SW480 (cell line): Measurements from ENCODE around the gene ZFAND3.
A peak's percentile ranks its signal among the peaks of the same experiment; 100 is the strongest.

Experiments used
- DNase-seq: peaks from one replicate; pipeline ENCODE4 v3.0.0-alpha.2; 2016; ENCODE audit warnings: low spot score

Gene ZFAND3, protein sequence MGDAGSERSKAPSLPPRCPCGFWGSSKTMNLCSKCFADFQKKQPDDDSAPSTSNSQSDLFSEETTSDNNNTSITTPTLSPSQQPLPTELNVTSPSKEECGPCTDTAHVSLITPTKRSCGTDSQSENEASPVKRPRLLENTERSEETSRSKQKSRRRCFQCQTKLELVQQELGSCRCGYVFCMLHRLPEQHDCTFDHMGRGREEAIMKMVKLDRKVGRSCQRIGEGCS

DNA sequence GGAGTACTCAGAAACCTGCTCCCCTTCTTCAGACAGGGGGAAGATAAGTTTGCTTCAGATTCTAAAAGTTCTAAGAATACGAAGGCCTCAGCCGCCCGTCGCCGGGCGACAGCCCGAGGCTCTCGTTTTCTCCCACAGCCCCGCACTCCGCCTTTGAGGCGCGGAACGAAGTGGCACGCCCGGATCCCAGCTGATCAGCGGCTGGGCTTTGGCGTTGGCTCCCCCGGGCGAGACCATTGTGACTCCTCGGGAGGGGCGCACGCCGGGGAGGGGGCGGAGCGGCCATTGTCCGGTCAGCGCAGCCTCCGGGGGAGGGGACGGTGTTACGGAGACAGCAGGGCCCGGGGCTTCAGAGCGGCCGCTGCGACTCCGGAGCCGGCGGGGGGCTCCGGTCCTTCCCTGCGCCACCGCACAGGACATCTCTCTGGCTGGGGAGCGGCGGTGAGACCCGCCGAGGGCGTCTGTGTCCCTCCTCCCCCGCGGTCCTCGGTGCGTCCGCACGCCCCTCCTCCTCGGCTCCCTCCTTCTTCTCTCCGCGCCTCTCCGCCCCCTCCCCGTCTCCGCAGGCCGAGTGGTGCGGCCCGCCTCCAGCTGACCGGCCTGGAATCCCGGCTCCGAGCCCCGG, at the start of gene ZFAND3:
TSS of gene ZFAND3 (plus strand) at position 551 of the 625 bp plus-strand sequence. CDS start 219 bp downstream, outside the sequence.
- peak; percentile 89 for DNase-seq

DNA sequence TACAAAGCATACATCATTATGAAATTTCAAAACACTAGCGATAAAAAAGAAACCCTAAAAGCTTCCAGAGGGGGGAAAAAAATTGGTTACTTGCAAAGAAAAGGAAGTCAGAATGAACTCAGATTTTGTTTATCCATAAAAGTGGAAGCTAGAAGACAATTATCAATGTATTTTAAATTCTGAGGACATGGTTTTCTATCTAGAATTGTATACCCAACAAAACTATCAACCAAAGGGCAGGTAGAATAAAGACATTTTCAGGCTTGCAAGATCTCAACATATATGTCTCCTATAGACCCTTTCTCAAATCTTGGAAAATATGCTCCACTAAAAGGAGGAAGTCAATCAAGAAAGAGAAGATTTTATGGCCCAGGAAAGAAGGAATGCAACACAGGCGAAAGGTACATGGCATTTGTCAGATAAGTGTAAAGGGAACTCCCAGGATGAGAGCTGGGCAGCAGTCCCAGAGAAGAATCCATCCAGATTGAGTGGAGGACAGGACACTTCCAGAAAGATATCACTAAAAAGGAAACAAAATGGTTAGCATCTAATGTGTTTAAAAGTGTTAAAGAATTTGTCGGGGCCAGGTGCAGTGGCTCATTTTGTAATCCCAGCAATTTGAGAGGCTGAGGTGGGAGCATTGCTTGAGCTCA, 45.4 kb upstream of the ZFAND3 start:
- DNase-seq = no peak

DNA sequence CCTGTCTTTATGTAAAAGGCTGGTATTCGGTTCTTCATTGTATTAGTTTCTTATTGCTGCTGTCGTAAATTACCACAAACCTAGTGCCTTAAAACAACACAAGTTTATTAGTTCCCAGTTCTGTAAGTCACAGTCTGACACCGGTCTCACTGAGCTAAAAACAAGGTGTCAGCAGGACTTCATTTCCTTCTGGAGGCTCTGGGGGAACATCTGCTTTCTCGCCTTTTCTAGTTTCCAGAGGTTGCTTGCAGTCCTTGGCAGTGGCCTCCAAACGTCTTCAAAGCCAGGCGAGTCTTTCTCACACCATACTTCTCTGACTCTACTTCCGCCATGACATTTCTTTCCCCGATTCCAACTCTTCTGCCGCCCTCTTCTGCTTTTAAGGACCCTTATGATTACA, 43.0 kb upstream of the ZFAND3 start:
- no peak for DNase-seq

DNA sequence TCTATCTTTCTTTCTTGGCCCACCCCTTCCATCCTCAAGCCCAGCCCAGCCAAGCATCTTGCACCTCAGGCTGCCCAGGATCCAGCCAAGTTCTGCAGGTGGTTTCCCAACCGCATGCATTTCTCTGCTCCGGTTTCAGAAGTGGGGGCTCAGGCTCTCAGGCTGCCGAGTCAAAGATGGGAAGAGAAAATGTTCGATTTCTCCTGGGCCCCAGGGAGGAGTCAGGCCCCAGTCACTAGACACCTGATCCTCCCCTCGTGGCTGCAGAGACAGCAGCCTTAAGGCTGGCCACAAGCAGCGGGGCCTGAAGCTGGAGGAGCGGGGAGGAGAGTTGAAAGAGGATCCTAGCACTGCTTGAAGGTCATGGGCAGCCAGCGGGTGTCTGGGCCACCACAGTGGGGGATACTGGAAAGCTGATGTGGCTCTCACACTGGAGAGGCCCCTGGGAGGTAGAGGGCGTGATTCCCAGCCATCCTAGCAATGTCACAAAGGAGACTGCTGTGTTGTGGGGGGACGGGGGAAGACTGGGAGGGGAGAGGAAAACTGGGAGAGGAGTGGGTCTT, 42.2 kb upstream of the ZFAND3 start:
- DNase-seq = no peak

DNA sequence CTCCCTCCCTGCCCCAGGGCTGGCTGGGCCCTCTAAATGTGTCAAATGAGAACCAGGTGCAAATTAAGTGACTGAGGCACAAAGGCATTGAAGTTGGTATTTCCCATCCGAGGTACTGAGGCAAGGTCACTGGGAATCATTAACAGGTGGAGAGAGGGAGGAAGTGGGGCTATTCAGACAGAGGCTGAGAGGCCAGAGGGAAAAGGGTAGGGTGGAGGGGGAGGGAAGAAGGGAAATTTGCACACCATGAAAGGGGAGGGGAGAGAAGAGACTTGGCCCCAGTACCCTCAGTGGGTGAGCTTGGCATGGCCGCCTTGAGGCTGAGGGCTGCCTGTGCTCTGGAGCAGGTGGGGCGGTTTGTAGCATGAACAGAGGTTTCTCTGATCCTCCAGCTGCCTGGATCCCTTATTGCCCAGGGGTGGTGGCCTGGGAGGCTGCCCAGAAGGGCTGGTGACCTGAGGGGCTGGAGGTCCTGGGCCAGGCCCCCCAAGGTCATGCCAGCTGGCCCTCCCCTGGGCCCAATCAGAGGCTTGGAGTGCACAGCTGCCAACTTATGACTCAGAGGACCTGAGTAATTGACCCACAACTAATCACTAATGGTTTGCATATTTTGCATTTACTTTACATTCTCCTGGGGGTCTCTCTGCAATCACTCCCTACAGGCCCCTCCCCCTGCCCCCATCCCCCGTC, 40.3 kb upstream of the ZFAND3 start:
- no peak for DNase-seq

DNA sequence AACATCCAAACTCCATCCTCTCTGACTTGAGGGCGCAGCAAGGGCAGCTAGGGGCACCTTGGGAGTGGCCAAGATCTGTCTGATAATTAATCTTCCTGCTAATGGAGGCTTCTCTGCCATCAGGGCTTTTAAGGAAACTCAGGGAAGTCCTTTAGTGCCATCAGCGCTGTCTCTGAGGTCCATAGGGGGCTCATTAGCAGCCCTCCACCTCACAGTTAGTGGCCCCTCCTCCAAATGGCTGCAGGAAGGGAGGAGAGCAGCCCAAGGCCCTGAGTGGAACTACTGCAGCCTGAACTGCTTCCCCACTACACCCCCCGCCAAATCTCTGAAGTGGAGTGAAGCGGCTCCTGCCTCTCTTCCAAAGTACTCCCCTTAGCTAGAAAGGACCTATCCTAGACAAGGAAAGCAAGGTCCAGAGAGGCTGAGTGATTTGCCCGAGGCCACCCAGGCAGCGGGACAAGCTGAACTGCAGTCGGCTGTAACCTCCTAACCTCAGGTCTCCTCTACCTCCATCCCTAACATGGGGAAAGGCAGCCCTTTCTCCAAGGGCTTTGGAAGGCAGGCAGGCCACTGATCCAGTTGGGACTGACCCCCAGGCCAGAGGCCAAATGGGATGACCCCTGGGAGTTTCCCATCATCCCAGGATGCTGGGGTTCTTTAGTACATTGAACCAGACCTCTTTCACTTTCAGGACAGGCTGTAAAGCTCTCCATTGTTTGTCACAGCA, 39.5 kb upstream of the ZFAND3 start:
- no peak for DNase-seq

DNA sequence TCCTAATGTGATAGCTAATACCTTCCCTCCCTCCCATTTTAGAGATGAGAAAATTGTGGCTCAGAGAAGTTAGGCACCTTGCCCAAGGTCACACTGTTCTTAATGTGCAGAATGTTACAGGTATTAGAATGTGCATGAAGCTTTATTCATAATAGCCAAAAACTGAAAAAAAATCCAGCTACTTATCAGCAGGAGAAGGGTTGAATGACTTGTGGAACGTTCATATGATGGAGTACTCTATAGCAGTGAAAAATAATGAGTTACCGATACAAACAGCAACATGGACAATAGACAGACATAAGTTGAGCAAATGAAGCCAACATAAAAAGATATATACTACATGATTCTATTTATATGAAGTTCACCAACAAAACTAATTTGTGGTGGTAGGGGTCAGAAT, 37.7 kb upstream of the ZFAND3 start:
- DNase-seq = no peak

DNA sequence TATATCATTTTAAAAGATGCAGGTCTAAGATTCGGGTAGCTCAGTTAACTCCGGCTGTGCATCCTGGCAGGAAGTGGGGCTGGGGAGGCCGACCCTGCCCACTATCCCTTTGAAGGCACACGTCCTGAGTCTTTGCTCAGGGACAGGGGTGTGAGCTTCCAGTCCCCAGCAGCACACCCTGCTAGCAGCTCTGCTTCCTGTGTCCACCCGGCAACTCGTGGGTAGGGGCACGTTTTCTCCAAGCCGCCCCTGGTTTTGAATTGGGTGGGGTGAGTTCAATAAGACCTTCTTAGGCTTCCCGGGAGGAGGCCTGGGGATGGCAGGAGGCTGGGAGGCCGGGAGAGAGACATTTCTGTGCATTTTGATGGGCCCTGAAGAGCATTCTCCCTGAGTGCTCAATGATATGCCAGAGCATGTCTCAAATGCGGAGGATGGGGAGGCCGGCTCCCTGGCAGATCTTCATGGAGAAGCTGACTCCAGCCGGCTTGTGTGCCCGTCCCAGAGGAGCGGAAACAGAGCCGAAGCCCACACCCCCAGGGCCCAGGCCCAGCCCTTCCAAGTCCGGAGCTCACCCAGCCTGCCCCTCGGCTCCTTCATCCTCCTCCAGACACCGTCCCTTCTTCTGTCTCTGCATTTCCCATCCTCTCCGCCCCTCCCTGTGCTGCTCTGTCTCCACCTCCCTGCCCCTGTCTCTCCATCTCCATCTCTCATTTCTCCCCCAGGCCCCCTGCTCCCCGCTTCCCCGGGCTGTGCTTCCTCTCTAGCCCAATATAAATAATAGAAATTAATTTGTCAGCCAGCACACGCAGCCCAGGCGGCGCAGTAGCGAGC, 36.3 kb upstream of the ZFAND3 start:
- DNase-seq = no peak

DNA sequence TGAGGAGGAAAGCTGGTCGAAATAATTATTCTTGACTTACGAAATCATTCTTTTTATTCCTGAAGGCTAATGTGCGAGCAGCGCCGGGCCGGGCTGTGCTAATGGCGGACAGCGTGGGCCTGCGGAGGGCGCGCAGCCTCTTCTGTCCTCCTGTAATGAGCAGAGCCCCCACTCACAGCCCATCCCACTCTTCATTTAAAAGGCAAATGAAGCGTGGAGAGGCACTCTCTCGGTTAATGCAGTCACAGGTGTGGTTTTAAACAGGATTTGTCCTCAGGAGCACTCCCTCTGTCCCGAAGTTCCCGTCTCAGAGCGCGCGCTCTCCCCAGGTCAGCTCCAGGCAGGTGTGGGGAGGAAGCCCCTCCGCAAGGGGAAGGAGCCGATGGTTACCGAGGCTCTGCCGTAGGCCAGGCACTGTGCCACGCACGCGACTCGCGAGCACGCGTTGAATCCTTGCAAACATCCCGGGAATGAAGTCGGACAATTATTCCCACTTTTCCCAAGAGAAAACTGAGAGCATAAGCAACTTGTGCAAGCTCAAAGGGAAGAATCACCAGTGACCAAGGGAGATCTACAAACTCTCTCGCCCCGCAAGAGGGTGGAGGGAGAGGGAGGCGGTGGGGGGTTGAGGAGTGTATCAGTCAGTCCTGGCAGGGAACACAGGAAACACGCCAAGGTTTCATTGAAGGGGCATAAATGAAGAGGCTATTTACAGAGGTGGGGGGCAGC, 35.5 kb upstream of the ZFAND3 start:
- DNase-seq = no peak

DNA sequence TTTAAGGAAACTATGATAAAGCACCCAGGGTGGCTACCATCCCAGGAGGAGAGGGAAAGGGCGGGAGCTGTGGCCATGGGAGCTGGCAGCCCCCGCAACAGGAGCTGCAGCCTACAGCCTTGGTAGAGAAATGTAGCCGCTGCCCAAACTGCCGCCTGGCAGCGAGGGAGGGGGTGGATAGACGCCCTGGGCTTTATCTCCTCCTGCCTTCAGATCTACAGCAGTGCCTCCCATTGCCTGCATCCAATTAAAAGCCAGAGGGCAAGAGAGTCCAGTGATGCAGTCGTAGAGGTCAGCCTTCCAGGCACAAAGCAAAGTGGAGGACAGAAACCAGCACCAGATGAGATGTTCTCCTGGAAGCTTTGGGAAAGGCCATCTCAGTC, 35.0 kb upstream of the ZFAND3 start:
- no peak for DNase-seq

DNA sequence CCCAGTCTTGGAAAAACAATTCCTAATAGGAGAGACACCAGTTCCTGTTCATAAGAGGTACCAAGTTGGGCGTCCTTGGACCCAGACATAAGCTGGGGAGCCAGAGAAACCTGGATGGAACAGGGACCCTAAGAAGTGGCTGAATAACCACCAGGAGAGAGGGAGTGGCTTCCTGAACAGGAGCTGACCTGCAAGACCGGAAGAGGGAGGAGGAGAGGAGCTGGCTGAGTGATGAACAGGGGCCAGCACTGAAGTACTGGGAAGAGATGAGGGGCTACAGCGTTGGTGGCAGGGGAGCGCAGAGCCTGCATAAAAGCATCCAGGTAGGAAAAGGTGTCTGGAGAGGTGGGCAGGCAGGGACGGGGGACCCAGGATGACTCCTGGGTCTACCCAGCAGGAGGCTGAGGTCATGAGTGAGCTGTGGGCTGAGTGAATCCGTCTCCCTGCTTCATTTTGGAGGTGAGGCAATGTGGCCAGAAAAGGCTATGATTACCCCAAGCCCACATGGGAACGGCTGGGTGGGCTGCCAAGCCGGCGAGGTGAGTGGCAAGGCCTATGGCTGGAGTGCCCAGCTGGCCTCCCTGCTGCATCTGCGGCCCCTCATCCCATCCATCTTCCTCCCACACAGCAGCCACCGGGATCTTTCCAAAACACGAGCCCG, 34.4 kb upstream of the ZFAND3 start:
- no peak for DNase-seq

DNA sequence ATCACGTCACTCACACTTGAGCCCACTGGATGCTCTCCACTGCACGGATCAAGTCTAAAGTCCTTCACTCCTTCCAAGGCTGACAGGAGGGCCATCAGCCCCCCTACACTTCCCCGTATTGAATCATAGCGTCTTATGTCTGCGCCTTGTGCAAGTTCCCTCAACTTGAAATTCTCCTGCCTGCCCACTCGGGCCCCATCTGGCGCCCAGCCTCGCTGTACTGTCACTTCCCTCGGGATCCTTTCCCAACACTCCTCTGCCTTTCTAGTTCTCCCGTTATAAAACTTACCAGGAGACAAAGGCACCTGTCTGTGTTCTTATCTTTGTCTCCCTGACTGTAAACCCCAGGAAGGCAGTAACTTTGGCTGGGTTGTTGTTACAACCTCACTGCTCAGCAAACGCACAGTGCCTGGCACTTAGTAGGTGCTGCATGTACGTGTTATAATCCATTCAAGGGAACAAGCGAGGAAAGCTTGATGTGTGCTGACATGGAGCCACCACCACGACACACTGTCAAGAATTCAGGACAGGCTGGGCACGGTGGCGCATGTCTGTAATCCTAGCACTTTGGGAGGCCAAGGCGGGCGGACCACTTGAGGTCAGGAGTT, 33.8 kb upstream of the ZFAND3 start:
- no peak for DNase-seq

DNA sequence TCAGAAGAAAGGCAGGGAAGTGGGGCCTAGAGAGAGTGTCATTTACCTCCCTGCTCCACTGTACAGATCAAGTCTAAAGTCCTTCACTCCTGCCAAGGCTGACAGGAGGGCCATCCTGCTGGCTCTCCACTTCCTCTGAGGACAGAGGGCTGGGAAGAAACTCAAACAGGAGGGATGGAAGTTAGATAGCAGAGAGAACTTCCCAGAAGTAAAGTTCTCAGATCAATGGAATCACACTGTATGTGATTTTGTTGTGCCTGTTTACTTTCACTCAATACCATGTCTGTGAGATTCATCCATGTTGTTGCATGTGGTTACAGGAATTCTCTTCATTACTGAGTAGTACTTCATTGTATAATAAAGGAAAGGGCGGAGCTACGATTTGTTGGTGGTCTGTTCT, 32.3 kb upstream of the ZFAND3 start:
- no peak for DNase-seq

DNA sequence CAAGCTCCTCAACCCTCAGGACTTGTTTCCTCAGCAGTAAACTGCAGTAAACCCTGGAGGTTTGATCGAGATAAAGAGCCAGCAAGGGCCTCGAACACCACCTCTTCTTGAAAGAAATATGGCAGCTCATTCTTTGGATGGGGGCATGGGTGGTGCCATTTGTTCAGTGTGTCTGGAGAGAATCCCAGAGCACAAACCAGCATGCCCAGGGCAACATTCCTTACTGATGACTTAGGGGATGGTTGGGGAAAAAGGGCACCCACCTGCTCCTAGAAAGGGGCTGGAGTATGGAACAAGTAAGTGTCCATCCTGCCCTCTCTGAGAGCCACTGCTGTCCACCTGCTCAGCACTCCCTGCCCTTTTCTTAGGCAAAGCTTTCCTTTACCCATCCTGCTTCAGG, 31.3 kb upstream of the ZFAND3 start:
- DNase-seq = no peak

DNA sequence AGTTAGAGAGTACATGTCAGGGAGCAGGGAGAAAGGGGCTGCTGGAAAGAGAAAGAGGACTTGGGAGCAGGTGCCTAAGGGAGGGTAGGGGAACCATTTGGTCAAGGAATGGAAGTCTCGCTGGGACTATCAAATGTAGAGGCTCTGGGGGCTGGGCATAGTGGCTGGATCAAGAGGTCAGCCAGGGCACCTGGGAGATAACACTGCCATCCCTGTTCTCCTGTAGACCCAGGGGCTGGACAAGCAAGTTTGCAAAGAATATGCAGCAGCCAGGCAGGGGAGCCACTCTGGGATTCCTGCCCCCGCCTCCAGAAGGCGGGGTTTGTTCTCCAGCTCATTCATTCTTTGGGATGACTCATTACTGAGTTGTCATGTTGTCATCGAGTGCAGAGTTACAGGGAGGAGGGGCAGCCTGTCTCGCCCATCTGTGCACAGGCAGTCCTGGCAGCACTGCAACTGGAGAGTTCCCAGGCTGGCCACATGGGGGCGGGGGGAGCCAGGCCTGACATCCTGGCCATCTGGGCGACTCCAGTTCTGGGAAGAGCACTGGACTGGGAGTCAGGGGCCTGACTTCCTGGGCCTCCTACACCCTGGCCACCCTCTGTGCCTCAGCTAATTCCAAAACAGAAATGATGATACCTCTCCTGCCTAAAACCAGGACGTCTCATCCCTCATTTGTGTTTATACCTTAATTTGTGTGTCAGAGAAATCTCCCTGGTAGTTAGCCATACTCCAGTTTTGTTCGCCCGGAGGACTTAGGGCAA, 28.2 kb upstream of the ZFAND3 start:
- DNase-seq = peak; percentile 95

DNA sequence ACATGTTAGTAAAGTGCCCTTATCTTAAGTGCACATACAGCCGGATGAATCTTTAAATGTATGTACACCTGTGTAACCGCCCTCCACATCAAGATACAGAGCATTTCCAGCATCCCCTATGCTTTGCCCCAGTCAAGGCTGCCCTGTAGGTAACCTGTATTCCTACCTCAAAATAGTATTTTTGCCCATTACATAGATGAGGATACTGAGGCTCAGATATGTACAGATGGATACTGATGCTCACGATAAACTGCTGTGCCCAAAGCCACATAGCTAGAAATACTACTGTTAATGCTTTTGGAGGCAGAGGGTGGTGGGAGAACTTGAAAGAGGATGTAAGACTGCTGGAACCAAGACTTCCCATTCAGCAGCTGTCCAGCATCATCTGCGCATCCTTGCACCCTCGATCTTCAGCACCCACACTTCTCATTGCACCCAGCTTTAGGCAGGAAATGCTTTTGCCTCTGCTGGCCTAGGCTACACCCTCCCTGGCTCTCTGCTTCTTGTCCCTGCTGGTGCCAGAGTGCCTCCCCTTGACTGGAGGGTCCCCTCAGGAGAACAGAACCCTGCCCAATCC, 27.0 kb upstream of the ZFAND3 start:
- DNase-seq = no peak

DNA sequence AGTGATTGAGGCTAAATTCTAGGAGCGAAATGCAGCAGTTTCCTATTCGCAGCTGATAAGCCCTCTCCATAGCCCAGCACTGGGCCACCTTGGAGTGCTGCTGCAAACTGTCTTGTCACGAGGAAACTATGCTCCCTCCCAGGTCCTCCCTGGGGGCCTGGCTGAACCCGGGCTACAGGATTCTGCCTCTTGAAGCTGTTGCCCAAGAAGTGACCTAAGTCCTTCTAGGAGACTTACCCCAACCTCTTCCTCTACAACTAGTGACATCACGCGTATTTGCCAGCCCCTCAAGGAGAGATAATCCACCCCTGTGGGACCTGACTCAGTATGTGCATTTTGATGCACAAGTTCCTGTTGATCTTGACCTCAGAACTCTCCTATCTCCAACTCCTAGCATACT, 26.5 kb upstream of the ZFAND3 start:
- DNase-seq = no peak

DNA sequence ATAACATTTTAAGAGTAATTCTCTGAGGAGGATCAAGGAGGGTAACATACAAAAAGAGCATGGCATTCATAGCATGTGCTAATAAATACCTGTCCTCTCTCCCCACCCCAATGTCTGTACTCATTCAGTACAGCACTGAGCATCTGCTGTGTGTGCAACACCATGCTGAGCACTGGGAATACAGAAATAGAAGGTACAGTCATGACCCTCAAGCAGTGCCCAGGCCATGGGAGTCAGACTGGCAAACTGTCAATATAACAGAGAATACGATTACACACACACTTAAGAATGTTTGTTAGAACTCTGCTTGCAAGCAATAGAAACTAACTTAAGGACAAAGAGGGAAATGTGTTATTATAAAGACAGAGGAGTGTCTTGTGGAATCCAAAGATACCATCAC, 24.7 kb upstream of the ZFAND3 start:
- DNase-seq = no peak
